ENCODE data around the gene MEF2C. TPM values are rescaled to one million over a fixed set of nuclear protein-coding genes. Genes with fewer than 3 reads are reported as not detected.

The MEF2C gene
- total RNA-seq, 2 donors from 2014 or later, result 7.3 to 26.9 TPM

DNA sequence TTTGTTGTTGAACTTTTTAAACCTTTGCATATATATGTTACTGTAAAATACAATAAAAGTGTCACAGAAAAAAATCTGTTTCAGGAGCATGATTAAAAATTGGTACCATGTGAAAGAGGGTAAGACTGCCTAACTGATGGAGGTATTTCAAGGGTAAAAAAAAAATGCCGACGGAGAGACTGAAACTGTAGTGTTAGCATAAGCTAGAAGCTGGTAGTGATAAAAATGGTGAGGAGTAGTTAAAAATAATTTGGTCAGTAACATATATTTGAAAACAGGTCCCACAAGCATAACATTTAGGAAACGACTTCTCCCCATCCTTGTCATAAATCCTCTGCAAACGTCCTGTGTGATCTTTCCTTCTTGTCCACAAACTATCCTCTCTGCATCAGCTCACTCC, 64.7 kb downstream of the MEF2C start:
- TF ChIP-seq, protein P1, sequence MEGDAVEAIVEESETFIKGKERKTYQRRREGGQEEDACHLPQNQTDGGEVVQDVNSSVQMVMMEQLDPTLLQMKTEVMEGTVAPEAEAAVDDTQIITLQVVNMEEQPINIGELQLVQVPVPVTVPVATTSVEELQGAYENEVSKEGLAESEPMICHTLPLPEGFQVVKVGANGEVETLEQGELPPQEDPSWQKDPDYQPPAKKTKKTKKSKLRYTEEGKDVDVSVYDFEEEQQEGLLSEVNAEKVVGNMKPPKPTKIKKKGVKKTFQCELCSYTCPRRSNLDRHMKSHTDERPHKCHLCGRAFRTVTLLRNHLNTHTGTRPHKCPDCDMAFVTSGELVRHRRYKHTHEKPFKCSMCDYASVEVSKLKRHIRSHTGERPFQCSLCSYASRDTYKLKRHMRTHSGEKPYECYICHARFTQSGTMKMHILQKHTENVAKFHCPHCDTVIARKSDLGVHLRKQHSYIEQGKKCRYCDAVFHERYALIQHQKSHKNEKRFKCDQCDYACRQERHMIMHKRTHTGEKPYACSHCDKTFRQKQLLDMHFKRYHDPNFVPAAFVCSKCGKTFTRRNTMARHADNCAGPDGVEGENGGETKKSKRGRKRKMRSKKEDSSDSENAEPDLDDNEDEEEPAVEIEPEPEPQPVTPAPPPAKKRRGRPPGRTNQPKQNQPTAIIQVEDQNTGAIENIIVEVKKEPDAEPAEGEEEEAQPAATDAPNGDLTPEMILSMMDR (IDR thresholded peaks at IDR 0.05), result no peak
- H3K36me3 ChIP-seq, result no peaks in the 10 kb centered on the region

DNA sequence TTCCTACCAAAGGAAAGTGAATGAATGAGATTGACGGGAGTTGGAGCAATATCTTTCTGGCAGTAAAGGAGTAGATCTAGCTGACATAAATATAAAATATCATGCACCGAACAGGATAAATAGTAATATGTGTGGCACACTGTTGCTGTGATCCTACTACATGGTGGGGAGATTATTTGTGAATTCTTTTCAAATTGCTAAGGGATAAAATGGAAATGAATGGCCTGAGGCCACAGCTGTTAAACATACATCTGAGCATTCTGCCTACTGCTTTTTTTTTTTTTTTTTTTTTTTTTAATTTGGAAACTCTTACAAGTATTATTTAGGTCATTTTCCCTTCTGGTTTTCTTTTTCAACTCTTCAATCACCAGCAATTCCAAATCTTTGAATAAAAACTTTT, 66.8 kb downstream of the MEF2C start:
- no peak overlapping the region for H3K27ac ChIP-seq
- TF ChIP-seq, protein P1 (IDR thresholded peaks at IDR 0.05), result no peak
- H3K9me3 ChIP-seq, result no peaks in the 10 kb centered on the region
- H3K27me3 ChIP-seq, result no peaks in the 10 kb centered on the region
- no peaks in the 10 kb centered on the region for H3K36me3 ChIP-seq
- H3K4me1 ChIP-seq, result no peaks in the 10 kb centered on the region
- no peak for DNase-seq
- intact Hi-C loops (cut with DNase I), result no loop called here
- no peak overlapping the region for H3K9ac ChIP-seq (ENCODE audit: low read depth in 2 of 2, low read length in 2 of 2)
- H3K4me3 ChIP-seq, result no peak overlapping the region

More for the DNA sequence above, 64.7 kb downstream of the MEF2C start:
- intact Hi-C loops (cut with DNase I), result no loop called here
- H3K9ac ChIP-seq (ENCODE audit: low read depth in 2 of 2, low read length in 2 of 2), result no peak overlapping the region
- no peaks in the 10 kb centered on the region for H3K27me3 ChIP-seq
- no peak for DNase-seq
- H3K4me1 ChIP-seq, result no peaks in the 10 kb centered on the region
- H3K4me3 ChIP-seq, result no peak overlapping the region
- H3K27ac ChIP-seq, result no peak overlapping the region
- no peaks in the 10 kb centered on the region for H3K9me3 ChIP-seq

DNA sequence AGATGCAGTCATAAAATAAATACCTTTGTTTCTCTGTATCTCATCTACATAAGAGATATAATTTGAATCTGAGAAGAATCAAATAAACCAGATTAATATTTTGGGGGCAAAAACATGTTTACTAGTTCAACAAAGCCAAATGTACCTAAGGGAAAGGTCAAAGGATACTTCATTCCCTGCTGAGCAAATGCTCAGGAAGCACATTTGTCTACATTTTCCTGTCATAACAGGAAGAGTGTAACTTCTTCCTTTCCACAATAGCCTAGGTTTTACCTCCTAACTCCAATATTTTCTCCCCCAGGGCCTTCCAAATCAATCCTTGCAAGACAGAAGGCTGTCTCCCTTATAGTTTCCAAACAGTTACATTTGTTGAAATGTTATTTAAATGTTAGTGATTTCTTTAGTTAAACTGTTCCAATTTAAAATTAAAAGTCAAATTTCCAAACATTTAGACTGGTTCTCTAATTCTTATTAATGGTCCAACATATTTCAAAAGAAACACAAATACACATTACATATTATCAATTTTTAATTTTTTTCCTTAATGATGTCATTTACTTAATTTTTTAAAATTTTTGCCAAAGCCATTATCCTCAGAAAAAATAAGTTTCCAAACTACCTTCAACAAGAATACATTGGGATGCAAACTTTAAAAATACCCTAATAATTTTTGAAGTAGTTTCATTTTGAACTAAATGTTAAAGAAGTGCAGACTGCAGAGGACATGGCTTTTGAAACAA, 67.8 kb downstream of the MEF2C start:
- intact Hi-C loops (cut with DNase I), result no loop called here
- H3K9me3 ChIP-seq, result no peaks in the 10 kb centered on the region
- no peaks in the 10 kb centered on the region for H3K36me3 ChIP-seq
- no peak overlapping the region for H3K4me3 ChIP-seq
- no peak for DNase-seq
- no peaks in the 10 kb centered on the region for H3K27me3 ChIP-seq
- no peak overlapping the region for H3K9ac ChIP-seq (ENCODE audit: low read depth in 2 of 2, low read length in 2 of 2)
- TF ChIP-seq, protein P1 (IDR thresholded peaks at IDR 0.05), result no peak
- no peak overlapping the region for H3K27ac ChIP-seq
- no peaks in the 10 kb centered on the region for H3K4me1 ChIP-seq

DNA sequence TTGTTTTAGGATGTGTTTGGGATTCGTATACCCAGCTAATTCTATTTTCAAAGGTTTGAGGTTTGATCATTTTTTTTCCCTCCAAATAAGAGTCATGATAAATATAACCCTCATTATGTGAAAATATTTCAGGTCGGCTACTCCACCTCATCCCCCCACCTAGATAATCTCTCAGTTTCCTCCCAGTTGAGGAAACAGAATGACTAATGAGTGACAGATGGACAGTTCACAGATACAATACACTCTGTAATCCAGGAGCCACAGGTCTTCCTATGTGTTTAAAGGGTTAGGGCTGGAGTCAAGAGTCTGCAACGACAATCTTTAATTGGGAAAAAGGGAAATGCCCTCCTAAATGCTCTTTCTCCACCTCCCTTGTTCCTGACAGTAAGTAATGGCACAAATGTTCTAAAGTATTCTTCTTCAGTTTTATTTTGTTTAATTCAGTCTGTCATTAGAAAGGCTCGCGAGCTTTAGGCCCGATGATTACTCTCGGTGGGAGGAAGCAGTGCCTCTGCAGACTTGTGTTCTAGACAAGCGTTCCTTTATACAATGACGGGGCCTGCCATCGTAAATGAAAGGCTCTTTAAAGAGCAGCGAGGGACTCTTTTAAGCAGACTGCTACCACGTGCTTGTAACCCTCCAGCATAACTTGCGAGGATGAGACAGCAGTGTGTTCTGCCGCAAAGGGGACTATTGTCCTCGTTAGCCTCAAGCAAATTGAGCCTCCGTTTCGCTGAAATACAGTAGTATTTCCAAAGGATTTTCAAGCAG, 69.0 kb downstream of the MEF2C start:
- no peak for DNase-seq
- no peak overlapping the region for H3K9ac ChIP-seq (ENCODE audit: low read depth in 2 of 2, low read length in 2 of 2)
- H3K9me3 ChIP-seq, result no peaks in the 10 kb centered on the region
- H3K27ac ChIP-seq, result no peak overlapping the region
- no peaks in the 10 kb centered on the region for H3K27me3 ChIP-seq
- intact Hi-C loops (cut with DNase I), result no loop called here
- TF ChIP-seq, protein P1 (IDR thresholded peaks at IDR 0.05), result no peak
- H3K4me3 ChIP-seq, result no peak overlapping the region
- no peaks in the 10 kb centered on the region for H3K36me3 ChIP-seq
- no peaks in the 10 kb centered on the region for H3K4me1 ChIP-seq

DNA sequence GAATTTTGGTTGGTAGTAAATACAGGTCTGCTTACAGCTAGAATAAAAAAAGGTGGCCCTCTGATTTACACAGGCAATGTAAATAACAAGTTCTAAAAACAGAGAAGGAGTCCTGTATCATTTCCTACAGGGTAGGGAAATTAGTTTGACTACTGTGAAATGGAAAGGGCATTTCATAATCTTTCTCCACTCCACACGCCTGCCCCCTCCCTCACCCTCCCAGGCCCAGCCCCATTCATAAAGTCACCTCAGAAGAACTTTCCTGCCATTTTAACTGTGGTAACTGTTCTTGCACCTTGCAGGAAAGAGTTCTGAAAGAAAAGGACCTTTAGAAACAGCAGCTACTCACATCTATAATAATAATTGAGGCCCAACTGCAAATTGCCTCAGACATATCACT, 69.7 kb downstream of the MEF2C start:
- no peak for DNase-seq
- Histone ChIP-seq H3K9me3 (no peaks in the 10 kb centered on the region), H3K4me1 (no peaks in the 10 kb centered on the region), H3K27ac (no peak overlapping the region), H3K4me3 (no peak overlapping the region), H3K9ac (ENCODE audit: low read depth in 2 of 2, low read length in 2 of 2) (no peak overlapping the region), H3K36me3 (no peaks in the 10 kb centered on the region), H3K27me3 (no peaks in the 10 kb centered on the region)
- TF ChIP-seq, protein P1 (IDR thresholded peaks at IDR 0.05), result no peak
- intact Hi-C loops (cut with DNase I), result no loop called here
